Activated B cell treated with CpG ODN at 0.5 μM for 24 hours (primary cell): Measurements from ENCODE around the gene R3HDM4. TPM values are rescaled to one million over a fixed set of nuclear protein-coding genes. Genes with fewer than 3 reads are reported as not detected.

ENCODE experiments used
- ATAC-seq: fragments of 200-7000 bp; cut with Tn5 transposase; one replicate; pipeline ENCODE4 v1.10.0; 2021; ENCODE audit warnings: low read depth, mild to moderate bottlenecking, moderate library complexity
- CTCF ChIA-PET: fragments of 350-600 bp; sonication (Branson Sonifier 250); formaldehyde crosslinking; loops from one replicate; lab custom pipeline; 2021; ENCODE audit warnings: antibody characterized with exemption; lab: Charles Lee
- POLR2A ChIA-PET: fragments of 350-600 bp; sonication (Branson Sonifier 250); formaldehyde crosslinking; loops from one replicate; lab custom pipeline; 2021; ENCODE audit warnings: antibody characterized with exemption; lab: Charles Lee
- DNase-seq: peaks from one replicate; pipeline ENCODE4 v3.0.0; 2022
- H3K27ac Mint-ChIP-seq: one replicate; pipeline ENCODE4 v1.8.0; 2020; ENCODE audit warnings: mixed read lengths
- H3K27me3 Mint-ChIP-seq: one replicate; pipeline ENCODE4 v1.8.0; 2021; ENCODE audit warnings: mixed read lengths
- H3K36me3 Mint-ChIP-seq: one replicate; pipeline ENCODE4 v1.8.0; 2021; ENCODE audit warnings: low read depth, mixed read lengths
- H3K4me1 Mint-ChIP-seq: one replicate; pipeline ENCODE4 v1.8.0; 2021; ENCODE audit warnings: mixed read lengths
- H3K4me3 Mint-ChIP-seq: one replicate; pipeline ENCODE4 v1.8.0; 2020; ENCODE audit warnings: mild to moderate bottlenecking, mixed read lengths
- H3K9me3 Mint-ChIP-seq: one replicate; pipeline ENCODE4 v1.8.0; 2020; ENCODE audit warnings: mixed read lengths
- intact Hi-C: fragments of 100-400 bp; cut with micrococcal nuclease; formaldehyde crosslinking; loops from one replicate; pipeline ENCODE4 v1.15.1; 2024
- total RNA-seq: library from RNA; stranded (reverse); gene quantifications from 2 replicates; pipeline ENCODE4 v1.2.3, GENCODE V29; 2022
- TF ChIP-seq, protein P1 (sequence below): fragments of 200-600 bp; IDR thresholded peaks from one replicate; pipeline ENCODE4 v1.8.0; 2022; ENCODE audit warnings: antibody characterized with exemption, mild to moderate bottlenecking

R3HDM4 gene
- total RNA-seq, 1 donor from 2014 or later, result 189 TPM

DNA sequence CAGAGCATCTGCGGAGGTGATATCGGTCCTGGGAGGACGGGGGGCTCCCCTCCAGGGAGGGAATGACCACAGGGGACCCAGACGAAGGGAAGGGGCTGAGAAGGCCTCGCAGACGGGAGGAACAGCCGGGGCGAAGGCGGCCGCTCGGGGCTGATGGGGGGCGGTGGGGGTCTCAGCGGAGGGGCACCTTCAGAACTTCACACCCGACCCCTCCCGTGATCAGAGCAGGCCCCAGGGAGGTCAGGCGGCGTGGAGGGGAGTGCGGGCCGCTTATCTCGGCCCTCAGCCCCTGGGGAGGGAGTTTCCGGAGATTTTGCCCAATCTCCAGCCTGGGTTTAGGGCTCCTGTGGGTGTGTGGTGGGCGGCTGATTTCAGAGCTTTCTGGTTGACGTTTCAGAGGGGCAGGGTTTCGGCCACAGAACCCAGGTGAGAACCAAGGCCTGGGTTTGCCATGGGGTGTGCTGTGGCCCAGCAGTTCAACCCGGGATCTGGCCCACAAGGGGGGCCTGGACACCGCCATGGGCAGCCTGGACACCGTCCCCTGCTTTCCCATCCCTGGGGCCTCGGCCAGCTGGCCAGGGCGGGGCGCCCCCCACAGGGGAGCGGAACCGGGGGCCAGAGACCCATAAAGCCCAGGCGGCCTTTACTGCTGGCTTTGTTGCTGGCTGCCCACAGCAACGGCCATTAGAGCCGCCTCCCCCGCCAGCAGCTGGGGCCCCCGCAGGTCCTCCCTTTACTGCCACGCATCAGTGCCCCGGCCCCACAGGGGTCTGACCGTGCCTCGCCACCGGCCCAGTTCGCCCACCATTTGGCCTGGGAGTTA lies 41.9 kb upstream of the R3HDM4 start:
- TF ChIP-seq, protein P1, sequence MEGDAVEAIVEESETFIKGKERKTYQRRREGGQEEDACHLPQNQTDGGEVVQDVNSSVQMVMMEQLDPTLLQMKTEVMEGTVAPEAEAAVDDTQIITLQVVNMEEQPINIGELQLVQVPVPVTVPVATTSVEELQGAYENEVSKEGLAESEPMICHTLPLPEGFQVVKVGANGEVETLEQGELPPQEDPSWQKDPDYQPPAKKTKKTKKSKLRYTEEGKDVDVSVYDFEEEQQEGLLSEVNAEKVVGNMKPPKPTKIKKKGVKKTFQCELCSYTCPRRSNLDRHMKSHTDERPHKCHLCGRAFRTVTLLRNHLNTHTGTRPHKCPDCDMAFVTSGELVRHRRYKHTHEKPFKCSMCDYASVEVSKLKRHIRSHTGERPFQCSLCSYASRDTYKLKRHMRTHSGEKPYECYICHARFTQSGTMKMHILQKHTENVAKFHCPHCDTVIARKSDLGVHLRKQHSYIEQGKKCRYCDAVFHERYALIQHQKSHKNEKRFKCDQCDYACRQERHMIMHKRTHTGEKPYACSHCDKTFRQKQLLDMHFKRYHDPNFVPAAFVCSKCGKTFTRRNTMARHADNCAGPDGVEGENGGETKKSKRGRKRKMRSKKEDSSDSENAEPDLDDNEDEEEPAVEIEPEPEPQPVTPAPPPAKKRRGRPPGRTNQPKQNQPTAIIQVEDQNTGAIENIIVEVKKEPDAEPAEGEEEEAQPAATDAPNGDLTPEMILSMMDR, result no peak
- Mint-ChIP-seq H3K4me1 (peaks cover 45% of the 10 kb centered on the region), H3K27me3 (no peaks in the 10 kb centered on the region), H3K4me3 (peak overlapping the region; percentile 35), H3K27ac (peak overlapping the region; percentile 59), H3K9me3 (no peaks in the 10 kb centered on the region), H3K36me3 (peaks cover 8% of the 10 kb centered on the region)
- intact Hi-C loops, result no loop called here
- ATAC-seq (peak; percentile 58), DNase-seq (no peak)
- ChIA-PET CTCF (interaction anchor here (1.1 kb wide), 1 partner anchor 29 kb away, joined by 3 read pairs; the partner anchor contains the start of gene WDR18), POLR2A (interaction anchor here (0.6 to 1.0 kb wide), 3 partner anchors 29 to 620 kb away, joined by 3 to 12 read pairs (median 5); partner anchors contain the start of gene WDR18)

DNA sequence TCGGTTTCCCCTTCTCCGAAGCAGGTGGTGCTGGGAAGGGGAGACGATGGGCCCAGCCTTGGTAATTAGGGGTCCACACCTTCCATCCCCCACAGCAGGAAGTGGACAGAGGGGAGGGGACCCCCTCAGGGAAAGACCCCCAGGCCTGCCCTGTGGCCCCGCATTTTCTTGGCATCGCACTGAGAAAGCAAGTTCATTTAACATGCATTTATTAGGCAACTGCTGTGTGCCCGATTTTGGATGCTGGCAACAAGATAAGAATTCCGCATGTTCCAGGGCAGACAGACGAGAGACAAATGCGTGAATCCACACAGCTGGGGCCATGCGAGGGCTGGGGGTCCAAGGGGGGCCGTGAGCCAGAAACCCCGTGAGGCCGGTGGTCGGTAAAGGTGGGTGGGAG lies 41.3 kb upstream of the R3HDM4 start:
- Mint-ChIP-seq H3K9me3 (no peaks in the 10 kb centered on the region), H3K4me3 (peak overlapping the region; percentile 24), H3K4me1 (peaks cover 50% of the 10 kb centered on the region), H3K27me3 (no peaks in the 10 kb centered on the region), H3K36me3 (peaks cover 4% of the 10 kb centered on the region), H3K27ac (no peak overlapping the region)
- ChIA-PET POLR2A (interaction anchor here (0.6 to 1.0 kb wide), 3 partner anchors 30 to 621 kb away, joined by 3 to 12 read pairs (median 5); partner anchors contain the start of gene WDR18), CTCF (interaction anchor here (1.1 kb wide), 1 partner anchor 30 kb away, joined by 3 read pairs; the partner anchor contains the start of gene WDR18)
- intact Hi-C loops, result no loop called here
- TF ChIP-seq, protein P1, result no peak
- DNase-seq (no peak), ATAC-seq (no peak)

DNA sequence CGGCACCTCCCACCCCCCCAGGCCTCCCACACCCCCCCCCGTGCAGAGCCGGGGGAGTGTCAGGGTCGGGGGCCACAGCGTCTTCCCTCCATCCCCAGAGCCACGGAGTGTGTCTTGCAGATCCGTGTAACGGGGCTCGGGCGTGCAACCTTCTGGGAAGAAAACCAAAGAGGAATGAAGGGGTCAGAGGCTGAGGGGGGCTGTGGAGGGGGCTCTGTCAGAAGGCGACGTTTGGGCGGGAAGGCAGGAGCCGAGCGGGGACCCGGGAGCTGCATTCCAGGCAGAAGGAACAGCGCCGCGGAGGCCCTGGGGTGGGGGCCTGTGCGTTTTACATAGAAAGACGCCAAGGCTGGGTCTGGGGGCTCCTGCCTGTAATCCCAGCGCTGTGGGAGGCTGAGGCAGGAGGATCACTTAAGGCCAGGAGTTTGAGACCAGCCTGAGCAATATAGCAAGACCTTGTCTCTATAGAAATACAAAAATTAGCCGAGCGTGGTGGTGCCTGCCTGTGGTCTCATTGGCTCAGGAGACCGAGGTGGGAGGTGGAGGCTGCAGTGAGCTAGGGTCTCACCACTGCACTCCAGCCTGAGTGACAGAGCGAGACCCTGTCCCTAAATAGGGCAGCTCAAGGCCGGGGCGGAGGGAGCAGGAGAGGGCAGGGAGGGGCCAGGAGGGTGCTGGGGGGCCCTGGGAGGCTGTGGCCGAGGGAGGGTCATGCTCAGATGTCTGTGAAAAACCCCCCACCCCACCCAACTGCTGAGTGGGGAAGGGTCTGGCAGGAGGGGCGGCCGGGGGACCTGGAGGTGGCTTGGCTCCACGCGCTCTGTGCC lies 40.6 kb upstream of the R3HDM4 start:
- peak overlapping the region; percentile 60 for H3K4me3 Mint-ChIP-seq
- DNase-seq, result no peak
- ChIA-PET CTCF (interaction anchor here (1.1 to 1.6 kb wide), 2 partner anchors 28 to 30 kb away, joined by 3 to 4 read pairs; partner anchors contain the start of gene WDR18), POLR2A (interaction anchor here (0.6 to 0.8 kb wide), 2 partner anchors 47 to 621 kb away, joined by 3 to 12 read pairs; no protein-coding TSS in a partner anchor)
- no peaks in the 10 kb centered on the region for H3K27me3 Mint-ChIP-seq
- peaks cover 54% of the 10 kb centered on the region for H3K4me1 Mint-ChIP-seq
- intact Hi-C loops, result no loop called here
- peak overlapping the region; percentile 76 for H3K27ac Mint-ChIP-seq
- TF ChIP-seq, protein P1, result no peak
- ATAC-seq, result no peak
- no peaks in the 10 kb centered on the region for H3K9me3 Mint-ChIP-seq
- no peaks in the 10 kb centered on the region for H3K36me3 Mint-ChIP-seq

DNA sequence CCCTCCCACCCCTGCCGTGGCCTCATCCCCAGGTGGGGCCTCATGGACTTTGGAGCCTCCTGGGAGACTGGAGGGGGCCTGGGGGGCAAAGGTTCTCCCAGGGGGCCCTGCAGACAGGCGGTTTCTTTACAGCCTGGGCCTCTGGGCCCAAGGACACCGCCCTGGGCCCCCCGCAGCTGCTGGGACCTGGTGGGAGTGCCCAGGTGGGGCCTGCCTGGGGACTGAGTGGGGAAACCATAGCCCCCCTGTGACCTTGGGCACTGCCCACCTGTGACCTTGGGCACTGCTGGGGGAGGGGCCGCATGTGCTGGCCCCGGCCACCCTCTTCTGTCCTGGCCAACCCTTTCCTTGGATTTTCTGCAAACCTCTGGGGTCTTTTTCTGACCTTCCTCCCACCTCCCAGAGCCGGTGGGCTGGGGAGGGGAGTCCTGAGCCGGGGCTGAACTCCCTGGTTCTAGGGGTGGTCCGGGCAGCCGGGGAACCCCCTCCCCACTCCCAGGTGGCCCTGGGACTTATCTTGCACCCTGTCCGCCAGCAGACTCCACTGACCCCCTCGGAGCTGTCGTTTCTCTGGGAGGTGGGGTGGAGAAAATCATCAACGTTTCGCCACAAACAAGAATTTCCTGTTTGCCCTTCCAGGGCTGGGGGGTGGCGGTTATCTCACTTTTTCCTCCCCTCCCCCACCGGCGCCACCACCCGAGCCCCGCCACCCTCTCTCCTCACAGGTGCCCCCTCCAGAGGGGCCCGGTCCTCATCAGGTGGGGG lies 39.8 kb upstream of the R3HDM4 start:
- TF ChIP-seq, protein P1, result no peak
- H3K9me3 Mint-ChIP-seq, result no peaks in the 10 kb centered on the region
- H3K4me3 Mint-ChIP-seq, result peak overlapping the region; percentile 60
- H3K36me3 Mint-ChIP-seq, result no peaks in the 10 kb centered on the region
- peaks cover 61% of the 10 kb centered on the region for H3K4me1 Mint-ChIP-seq
- POLR2A ChIA-PET, result interaction anchor here (0.5 to 2.6 kb wide), 2 partner anchors 13 to 124 kb away, joined by 5 to 9 read pairs; no protein-coding TSS in a partner anchor
- ATAC-seq (no peak), DNase-seq (no peak)
- CTCF ChIA-PET, result interaction anchor here (1.6 kb wide), 1 partner anchor 29 kb away, joined by 4 read pairs; no protein-coding TSS in a partner anchor
- intact Hi-C loops, result no loop called here
- no peaks in the 10 kb centered on the region for H3K27me3 Mint-ChIP-seq
- no peak overlapping the region for H3K27ac Mint-ChIP-seq
